ENCODE measurements around the gene COL9A1. TPM values are rescaled to one million over a fixed set of nuclear protein-coding genes. Genes with fewer than 3 reads are reported as not detected.

COL9A1 gene
- polyA plus RNA-seq, 1 of the 3 experiments (the other 2 are of a cell fraction) = 0.05 TPM

- TF ChIP-seq USF2 (IDR thresholded peaks at IDR 0.05; ENCODE audit: borderline replicate concordance, low read depth, low read length) (no peak), FOXJ3 (CRISPR knock-in tag; IDR thresholded peaks at IDR 0.05) (no peak), FOXM1 (IDR thresholded peaks at IDR 0.05; ENCODE audit: low read depth) (no peak), CTCF (IDR thresholded peaks at IDR 0.05) (no peak), IRF3 (IDR thresholded peaks at IDR 0.05; ENCODE audit: low read depth, low read length) (no peak)
Measured at GRCh38 chr6:70252604-70253003, 50.3 kb downstream of the COL9A1 start (continued).

- CTCF ChIA-PET = interaction anchor here (1.0 to 1.6 kb wide), 2 partner anchors 11 to 25 kb away, joined by 3 to 10 read pairs; no protein-coding TSS in a partner anchor
- no peaks in the 10 kb centered on the region for H3K9me3 ChIP-seq
- no peaks in the 10 kb centered on the region for H3K36me3 ChIP-seq (replicated peaks in 1 of 2; ENCODE audit: control insufficient read depth in 1 of 2, insufficient read depth in 2 of 2, low read length in 1 of 2)
- no peak overlapping the region for H3K4me2 ChIP-seq
- WGBS (ENCODE audit: low lambda C conversion rate) = 57% methylated on average over 7 of the region's 7 CpGs
- no peak overlapping the region for H2AFZ ChIP-seq (ENCODE audit: low read depth)
- H3K9me2 ChIP-seq = no peaks in the 10 kb centered on the region
- no peaks in the 10 kb centered on the region for H3F3A ChIP-seq (replicated peaks; ENCODE audit: insufficient read depth)
- H3K4me1 ChIP-seq (ENCODE audit: control insufficient read depth in 1 of 2, insufficient read depth in 2 of 2, low read depth in 1 of 2, low read length in 1 of 2) = no peaks in the 10 kb centered on the region
- no peak overlapping the region for H3K27ac ChIP-seq (ENCODE audit: low read depth in 2 of 2, low read length in 1 of 2)
- no peaks in the 10 kb centered on the region for H4K20me1 ChIP-seq (ENCODE audit: insufficient read depth)
- no peak overlapping the region for H3K9ac ChIP-seq
- DNase-seq = no peak
- TF ChIP-seq RCOR1 (IDR thresholded peaks at IDR 0.05; ENCODE audit: low read length) (no peak), CTCF (IDR thresholded peaks at IDR 0.05) (no peak), GATA2 (CRISPR knock-in tag; IDR thresholded peaks at IDR 0.05) (no peak), EZH2phosphoT487 (IDR thresholded peaks at IDR 0.05; ENCODE audit: borderline replicate concordance, low read depth) (no peak)
- POLR2A ChIA-PET = no interaction called here
- H3K4me3 ChIP-seq (ENCODE audit: low read depth in 2 of 2, low read length in 1 of 2) = no peak overlapping the region
- H3K79me2 ChIP-seq (ENCODE audit: insufficient read depth) = no peaks in the 10 kb centered on the region
- no peaks in the 10 kb centered on the region; the same call in 1 of the 2 replicates for H3K27me3 ChIP-seq (ENCODE audit: insufficient read depth)
Measured at GRCh38 chr6:70246118-70246517, 56.8 kb downstream of the COL9A1 start.
